Activated CD4-positive, alpha-beta T cell treated with anti-CD3 and anti-CD28 coated beads, Interleukin-2, amount 50 U/mL, for 48 hours (primary cell): ENCODE data around the gene RNF133.
"Not testable (repeated sequence)": the region's sequence is repeated elsewhere in the genome, so short reads cannot be mapped to it uniquely, and the experiment has no call there.

Source experiments
- DNase-seq, 2 experiments: peaks; one replicate each; pipeline ENCODE4 v3.0.0-alpha.2; 2020

The RNF133 gene

DNA sequence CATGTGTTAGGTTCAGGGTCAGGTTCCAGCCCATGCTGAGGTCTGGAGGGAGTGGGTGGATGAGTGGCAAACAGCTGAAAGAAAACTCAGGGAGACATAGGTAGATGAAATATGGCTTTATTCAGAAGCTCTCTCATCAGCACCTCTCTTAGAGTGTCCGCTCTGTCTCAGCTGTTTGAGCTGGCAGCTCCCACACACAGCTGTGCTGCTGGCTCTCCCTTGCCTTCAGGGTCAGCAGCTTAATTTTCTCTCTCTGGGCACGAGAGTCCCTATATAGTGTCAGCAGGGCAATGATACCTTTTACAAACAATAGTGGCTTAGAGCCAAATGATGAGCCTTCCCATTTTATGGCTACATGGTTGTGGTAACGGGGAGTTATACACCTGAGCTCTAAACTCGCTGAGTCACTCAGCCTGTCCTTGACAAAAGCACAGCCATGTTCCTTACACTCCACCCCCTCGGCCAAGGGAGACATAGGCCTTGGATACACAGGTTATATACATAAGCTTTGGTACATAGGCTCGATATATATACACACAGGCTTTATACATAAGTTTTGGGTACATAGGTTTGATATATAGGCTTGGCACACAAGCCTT is 10.4 kb downstream of the RNF133 start:
- DNase-seq = no peak

DNA sequence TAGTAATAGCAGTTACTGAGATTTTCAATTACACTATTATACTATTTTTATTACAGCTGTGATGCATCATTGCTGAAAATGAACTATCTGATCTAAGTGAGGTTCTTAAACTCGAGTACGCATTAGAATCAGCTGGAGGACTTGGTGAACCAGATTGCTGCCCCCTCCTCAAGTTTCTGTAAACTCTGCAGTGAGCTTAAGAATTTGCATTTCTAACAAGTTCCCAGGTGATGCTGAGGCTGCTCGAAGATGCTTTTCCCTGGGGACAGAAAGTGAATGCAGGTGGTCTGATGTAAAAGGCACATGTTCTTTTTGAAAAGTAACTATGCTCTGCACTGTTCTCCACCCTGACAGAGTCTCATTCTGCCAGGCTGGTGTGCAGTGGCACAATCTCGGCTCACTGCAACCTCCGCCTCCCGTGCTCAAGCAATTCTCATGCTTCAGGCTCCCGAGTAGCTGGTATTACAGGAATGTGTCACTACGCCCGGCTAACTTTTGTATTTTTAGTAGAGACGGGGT is 12.5 kb downstream of the RNF133 start:
- no peak for DNase-seq

GRCh38 chr7:122684504-122684903 is 14.4 kb downstream of the RNF133 start:
- DNase-seq = no peak

DNA sequence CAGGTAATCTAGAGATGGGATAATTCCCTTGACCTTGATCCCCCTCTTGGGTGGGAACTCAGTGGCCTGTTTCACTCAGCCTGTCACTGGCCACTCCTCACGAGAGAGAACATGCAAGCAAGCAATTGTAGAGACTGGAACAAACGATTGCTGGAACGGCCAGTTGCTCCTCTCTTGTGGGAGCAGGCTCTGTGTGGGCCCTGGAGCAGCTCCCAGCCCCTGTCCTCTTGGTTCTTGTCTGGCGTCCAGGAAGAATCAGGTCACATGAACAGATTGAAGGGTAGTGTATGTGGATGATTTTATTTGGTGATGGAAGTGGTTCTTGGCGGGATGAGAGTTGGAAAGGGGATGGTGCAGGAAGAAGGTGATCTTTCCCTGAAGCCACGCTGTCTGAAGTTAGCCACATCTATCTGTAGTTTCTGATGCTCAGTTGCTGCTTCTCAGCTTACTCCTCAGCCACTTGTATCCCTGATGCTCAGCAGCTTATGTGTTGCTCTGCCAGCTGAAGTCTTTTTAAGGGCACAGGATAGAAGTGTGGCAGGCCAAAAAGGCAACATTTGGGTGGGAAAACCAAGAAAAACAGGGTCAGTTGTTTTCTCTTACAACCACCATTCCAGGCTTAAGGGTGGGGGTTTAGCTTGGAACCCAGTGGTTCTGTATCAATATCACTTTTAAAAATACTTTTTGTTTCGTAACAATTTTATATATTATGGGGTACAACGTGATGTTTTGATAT is 15.9 kb downstream of the RNF133 start:
- DNase-seq = no peak

DNA sequence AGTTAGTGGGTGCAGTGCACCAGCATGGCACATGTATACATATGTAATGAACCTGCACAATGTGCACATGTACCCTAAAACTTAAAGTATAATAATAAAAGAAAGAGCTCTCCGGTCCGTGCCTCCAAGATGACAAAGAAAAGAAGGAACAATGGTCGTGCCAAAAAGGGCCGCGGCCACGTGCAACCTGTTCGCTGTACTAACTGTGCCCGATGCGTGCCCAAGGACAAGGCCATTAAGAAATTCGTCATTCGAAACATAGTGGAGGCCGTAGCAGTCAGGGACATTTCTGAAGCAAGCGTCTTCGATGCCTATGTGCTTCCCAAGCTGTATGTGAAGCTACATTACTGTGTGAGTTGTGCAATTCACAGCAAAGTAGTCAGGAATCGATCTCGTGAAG is 17.7 kb downstream of the RNF133 start:
- not testable (repeated sequence) for DNase-seq

DNA sequence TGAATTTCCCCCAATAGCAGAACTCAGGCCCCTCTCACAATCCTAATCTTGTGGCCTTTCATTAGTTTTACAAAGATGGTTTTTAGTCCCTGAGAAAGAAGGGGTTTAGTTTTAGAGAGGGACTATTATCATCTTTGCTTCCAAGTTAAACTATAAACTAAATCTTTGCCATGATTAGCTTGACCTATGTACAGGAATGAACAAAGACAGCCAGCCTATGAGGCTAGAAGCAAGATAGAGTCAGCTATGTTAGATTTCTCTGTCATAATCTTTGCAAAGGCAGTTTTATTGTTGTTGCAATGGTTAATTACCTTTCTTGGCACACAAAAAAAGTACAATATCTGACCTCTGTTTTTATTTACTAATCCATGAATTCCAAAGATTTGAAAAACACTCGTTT is 19.1 kb downstream of the RNF133 start:
- DNase-seq = no peak

GRCh38 chr7:122679269-122679709 is 19.6 kb downstream of the RNF133 start:
- not testable (repeated sequence) for DNase-seq

DNA sequence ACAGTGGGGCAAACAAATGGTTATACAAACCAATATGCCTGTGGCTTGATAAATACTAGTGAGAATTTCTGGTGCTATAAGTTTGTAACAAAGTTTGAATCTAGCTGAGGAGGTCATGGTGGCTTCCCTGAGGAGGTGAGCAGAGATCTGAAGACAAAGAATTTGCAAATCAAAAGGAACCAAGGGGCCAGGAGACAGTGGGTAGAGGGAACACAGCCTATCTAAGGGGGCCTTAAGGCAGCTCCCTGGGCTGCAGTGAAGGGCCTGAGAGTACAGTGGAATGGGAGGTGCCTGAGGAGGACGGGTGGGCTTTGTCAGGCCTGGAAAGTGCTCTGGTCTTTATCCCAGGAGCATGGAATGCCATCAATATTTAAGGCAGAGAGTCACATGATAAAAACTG is 21.8 kb downstream of the RNF133 start:
- no peak for DNase-seq

DNA sequence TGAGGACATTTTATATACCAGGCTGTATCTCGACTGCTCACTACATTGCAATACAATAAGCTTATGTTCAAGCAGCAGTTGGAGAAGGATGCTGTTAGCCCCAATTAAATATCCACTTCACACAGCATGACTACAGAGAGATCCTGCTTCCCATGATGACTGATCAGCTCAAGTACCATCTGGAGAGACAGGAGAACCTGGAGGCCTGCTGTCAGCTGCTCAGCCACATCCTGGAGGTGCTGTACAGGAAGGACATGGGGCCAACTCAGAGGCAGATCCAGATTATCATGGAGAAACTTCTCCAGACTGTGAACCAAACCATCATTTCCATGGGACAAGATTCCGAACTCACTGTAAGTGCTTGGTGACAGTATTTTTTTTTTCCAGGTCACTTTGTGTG is 22.5 kb downstream of the RNF133 start:
- DNase-seq = no peak

DNA sequence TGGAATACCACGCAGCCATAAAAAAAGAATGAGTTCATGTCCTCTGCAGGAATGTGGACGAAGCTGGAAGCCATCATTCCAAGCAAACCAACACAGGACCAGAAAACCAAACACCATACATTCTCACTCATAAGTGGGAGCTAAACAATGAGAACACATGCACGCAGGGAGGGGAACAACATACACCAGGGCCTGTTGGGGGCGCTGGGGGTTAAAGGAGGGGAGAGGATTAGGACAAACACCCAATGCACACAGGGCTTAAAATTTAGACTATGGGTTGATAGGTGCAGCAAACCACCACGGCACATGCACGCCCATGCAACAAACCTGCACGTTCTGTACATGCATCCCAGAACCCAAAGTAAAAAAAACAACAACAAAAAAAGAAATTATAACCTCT is 23.3 kb downstream of the RNF133 start:
- no peak for DNase-seq

GRCh38 chr7:122675011-122675410 is 23.9 kb downstream of the RNF133 start:
- no peak for DNase-seq

DNA sequence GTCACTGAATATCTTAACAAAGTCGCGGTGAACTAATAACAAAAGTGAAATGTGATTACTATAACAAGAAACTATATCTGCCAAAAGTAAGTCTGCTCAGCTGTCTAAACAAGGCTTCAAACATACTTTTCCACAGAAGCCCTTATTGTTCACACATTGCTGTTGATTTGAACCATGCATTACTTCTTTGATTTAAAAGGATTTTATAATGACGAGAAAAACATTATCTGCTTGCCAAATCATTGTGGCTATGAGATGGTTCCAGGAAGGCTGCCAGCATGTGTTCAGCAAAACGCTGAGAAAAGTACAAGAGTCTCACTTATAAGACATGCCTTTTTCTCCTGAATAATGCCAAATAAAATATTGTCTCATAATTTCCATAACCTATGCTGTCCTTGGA is 24.4 kb downstream of the RNF133 start:
- DNase-seq = no peak

DNA sequence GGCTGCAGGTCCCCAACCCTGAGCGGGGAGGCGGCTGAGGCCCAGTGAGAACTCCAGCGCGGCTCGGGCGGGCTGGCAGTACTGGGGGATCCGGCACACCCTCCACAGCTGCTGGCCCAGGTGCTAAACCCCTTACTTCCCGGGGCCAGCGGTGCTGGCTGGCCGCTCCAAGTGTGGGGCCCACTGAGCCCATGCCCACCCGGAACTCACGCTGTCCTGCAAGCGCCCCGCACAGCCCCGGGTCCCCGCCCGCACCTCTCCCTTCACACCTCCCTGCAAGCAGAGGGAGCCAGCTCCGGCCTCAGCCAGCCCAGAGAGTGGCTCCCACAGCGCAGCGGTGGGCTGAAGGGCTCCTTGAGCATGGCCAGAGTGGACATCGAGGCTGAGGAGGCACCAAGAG is 25.0 kb downstream of the RNF133 start:
- no peak for DNase-seq

- no peak for DNase-seq
These were observed 26.4 kb downstream of the RNF133 start for GRCh38 chr7:122672536-122672935.

DNA sequence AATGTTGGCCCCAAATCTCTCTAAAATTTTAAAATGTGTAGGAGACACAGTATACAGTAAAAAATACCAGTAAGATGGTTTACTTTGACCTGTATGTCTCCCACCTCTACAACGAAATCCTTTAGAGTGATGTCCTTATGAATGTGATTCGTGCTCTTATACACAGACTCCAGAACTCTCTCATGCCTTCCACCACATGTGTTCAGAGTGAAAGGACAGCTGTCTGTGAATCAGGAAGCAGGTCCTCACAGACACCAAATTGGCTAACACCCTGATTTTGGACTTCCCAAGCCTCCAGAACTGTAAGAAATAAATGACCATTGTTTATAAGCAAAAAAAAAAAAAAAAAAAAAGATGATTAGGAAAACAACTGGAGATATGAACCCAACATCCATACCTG is 35.2 kb downstream of the RNF133 start:
- DNase-seq = no peak

DNA sequence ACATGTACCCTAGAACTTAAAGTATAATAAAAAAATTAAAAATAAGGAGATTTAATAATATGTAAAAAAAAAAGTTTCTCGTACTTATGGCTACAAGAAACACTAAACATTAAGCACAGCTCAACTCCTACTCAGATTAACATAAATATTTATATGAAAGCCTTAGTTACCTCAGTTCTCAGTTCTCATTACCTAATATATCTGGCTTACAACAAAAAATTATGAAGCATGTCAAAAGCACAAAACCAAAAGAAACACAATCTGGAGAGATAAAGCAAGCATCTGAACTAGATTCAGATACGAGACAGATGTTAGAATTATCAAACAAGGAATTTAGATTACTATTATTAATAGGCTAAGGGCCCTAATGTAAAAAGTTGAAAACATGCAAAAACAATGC is 40.1 kb downstream of the RNF133 start:
- DNase-seq = no peak

DNA sequence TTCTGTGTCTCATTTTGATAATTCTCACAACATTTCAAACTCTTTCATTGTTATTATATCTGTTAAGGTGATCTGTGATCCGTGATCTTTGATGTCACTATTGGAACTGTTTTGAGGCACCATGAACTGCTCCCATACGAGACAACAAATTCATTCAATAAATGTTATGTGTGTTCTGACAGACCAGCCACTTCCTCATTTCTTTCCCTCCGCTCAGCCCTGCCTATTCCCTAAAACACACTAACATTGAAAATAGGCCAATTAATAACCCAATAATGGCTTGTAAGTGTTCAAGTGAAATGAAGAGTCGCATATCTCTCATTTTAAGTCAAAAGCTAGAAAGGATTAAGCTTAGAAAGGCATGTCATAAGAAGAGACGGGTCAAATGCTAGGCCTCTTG is 45.2 kb downstream of the RNF133 start:
- DNase-seq = no peak

GRCh38 chr7:122652876-122653275 is 46.0 kb downstream of the RNF133 start:
- no peak for DNase-seq

DNA sequence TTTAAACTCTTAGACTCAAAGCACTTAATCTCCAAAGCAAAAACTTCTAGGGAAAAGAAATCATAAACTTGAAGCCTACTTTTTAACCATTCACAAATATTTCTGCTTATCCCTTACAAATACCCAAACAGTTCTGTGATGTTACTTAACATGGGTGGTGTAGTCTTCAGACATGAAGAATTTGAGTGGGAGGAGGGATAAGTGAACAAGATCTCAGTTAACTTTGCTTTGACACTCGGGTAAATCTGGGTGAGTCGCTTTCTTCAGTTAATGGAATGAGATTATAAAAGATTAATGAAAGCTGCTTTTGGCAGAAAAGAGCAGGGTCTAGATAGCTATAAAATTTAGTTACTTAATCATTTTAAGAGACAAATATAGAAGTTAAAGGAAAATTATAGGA is 47.5 kb downstream of the RNF133 start:
- no peak for DNase-seq
